Middle frontal gyrus (tissue), 1 donor: ENCODE data around the gene EFCAB6.

Source experiments
- DNase-seq: peaks from one replicate; pipeline ENCODE4 v3.0.0-alpha.2; 2015; ENCODE audit warnings: low spot score; ENCODE audit errors: extremely low spot score

Gene EFCAB6

GRCh38 chr22:43750751-43751150, 61.4 kb downstream of the EFCAB6 start:
- DNase-seq, result no peak

- DNase-seq, result no peak
These were observed 62.6 kb downstream of the EFCAB6 start for GRCh38 chr22:43749473-43749872.

GRCh38 chr22:43747877-43748276, 64.2 kb downstream of the EFCAB6 start:
- DNase-seq, result no peak

GRCh38 chr22:43747058-43747457, 65.0 kb downstream of the EFCAB6 start:
- DNase-seq, result no peak

GRCh38 chr22:43745783-43746356, 66.2 kb downstream of the EFCAB6 start:
- no peak for DNase-seq

GRCh38 chr22:43745411-43745770, 66.7 kb downstream of the EFCAB6 start:
- no peak for DNase-seq

- DNase-seq, result no peak
These were observed 67.2 kb downstream of the EFCAB6 start for GRCh38 chr22:43744700-43745410.

GRCh38 chr22:43743929-43744643, 68.0 kb downstream of the EFCAB6 start:
- DNase-seq, result no peak

GRCh38 chr22:43743131-43743530, 69.0 kb downstream of the EFCAB6 start:
- DNase-seq, result no peak

GRCh38 chr22:43742154-43742950, 69.8 kb downstream of the EFCAB6 start:
- no peak for DNase-seq

GRCh38 chr22:43740587-43741270, 71.4 kb downstream of the EFCAB6 start:
- no peak for DNase-seq

GRCh38 chr22:43739851-43740379, 72.2 kb downstream of the EFCAB6 start:
- no peak for DNase-seq

- DNase-seq, result no peak
These were observed 74.8 kb downstream of the EFCAB6 start for GRCh38 chr22:43737150-43737828.

- no peak for DNase-seq
These were observed 75.5 kb downstream of the EFCAB6 start for GRCh38 chr22:43736651-43737050.

GRCh38 chr22:43734370-43735150, 77.5 kb downstream of the EFCAB6 start:
- no peak for DNase-seq

GRCh38 chr22:43733138-43733537, 79.0 kb downstream of the EFCAB6 start:
- DNase-seq, result no peak

GRCh38 chr22:43731988-43732387, 80.1 kb downstream of the EFCAB6 start:
- no peak for DNase-seq

GRCh38 chr22:43726964-43727543, 85.1 kb downstream of the EFCAB6 start:
- no peak for DNase-seq

GRCh38 chr22:43726322-43726721, 85.8 kb downstream of the EFCAB6 start:
- DNase-seq, result no peak
